Activated effector memory CD4-positive, alpha-beta T cell treated with anti-CD3 and anti-CD28 coated beads, Interleukin-2, amount 50 U/mL, for 16 hours (primary cell): ENCODE results near the gene TCERG1L.
A peak's percentile ranks its signal among the peaks of the same experiment; 100 is the strongest.

Experiments used
- DNase-seq: peaks from one replicate; pipeline ENCODE4 v3.0.0-alpha.2; 2020

TCERG1L gene

DNA sequence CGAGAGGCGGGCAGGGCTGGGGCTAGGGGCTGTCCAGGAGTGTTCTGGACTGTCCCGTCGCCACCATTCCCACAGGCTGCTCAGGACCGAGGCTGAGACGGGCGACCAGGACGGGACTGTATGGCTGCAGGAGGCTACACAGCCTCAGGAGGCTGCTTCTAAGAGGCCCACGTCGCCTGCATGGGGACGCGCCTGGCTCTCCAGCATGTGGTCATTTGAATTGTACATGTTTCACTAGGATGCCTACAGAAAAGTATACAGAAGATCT lies 216.3 kb downstream of the TCERG1L start:
- DNase-seq: no peak

DNA sequence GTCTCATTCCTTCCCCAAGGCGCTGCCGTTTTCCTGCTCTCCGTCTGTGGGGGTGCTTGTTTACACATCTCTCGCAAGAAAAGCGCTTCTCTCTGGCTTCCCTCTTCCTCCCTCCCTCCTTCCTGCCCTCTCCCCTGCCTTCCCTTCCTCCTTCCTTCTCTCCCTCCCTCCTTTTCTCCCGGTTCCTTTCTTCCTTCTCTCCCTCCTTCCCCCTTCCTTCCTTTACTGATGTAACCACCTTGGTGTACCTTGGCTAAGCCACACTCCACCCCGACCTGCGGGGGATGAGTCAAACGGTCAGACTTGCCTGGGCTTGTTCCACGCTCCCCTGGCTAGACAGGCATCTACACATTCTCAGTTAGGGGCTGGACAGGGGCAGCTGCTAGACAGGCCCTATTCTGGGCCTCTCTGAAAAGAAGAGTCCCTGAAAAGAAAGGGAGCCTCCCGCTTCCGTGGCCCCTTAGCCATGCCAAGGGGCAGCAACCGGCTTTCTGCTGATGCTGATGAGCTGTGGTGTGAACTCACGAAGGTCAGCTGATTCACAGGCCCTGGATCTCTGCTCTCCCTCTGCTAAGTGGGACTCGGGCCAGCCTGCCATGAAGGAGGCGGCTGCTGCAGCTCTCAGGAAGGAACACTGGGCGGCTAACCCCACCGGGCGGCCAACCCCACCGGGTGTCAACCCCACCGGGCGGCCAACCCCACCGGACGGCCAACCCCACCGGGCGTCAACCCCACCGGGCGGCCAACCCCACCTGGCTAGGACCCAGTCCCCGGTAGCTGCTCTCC lies 216.8 kb downstream of the TCERG1L start:
- DNase-seq: no peak

DNA sequence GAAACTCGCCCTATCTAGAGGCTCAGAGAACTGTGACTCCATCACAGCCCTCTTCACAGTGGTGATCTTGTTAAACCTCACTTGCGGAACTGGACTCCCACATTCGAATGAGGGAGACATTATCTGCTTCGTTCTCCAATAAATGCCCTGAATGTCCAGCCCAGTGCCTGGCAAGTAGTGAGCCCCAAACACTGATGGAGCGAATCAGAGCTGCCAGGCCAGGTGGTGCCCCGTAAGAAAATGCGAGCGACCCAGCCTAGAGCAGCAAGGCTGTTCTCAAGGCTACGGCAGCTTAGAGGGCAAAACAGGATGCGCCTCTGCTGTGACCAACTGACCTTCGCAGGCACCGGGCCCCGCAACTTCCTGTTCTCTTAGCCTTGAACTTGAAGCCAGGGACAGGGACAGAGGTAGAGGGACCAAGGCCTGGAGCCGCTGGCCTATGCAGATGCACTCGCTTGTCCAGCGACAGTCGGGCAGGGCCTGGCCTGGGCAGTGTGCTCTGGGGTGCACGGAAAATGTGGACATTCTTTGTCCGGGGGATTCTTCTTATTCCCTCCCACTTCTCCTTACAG lies 217.6 kb downstream of the TCERG1L start:
- DNase-seq: no peak

DNA sequence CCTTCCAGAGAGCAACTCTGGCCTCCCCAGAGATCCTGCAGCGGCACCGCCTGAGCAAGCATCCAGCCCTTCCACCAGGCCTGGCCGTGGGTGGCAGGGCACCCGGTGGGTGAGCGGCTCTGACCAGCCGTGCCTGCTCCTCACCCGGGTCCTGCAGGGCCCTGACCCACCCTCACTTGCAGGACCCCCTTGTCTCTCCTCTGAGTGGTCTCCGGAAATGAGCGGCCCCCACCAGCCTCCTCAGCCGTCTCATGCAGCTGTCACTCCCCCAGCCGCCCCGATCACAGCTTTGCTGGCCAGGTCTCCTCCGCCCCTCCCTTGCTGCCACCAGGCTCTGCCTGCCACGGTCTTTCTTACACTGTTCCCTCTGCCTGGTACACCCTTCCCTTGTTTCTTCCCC lies 218.2 kb downstream of the TCERG1L start:
- DNase-seq: no peak

DNA sequence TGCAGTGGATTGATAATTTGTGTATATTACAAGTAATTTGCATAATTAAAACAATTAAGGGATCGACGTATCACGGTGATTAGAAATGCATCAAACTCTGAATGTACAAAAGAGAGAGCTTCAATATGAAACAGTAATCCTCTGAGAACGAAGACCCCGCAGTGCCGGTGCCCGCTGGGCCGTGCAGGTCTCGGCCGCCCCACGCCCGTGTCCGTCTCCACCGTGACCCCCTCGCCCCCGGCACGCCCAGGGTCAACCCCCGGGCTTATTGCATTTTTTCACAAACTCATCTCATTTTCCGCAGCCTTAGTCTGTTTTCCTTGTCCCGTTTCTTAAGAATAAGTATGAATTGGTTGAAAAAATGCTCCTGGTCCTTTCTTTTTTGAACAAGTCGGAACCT lies 218.6 kb downstream of the TCERG1L start:
- no peak for DNase-seq

DNA sequence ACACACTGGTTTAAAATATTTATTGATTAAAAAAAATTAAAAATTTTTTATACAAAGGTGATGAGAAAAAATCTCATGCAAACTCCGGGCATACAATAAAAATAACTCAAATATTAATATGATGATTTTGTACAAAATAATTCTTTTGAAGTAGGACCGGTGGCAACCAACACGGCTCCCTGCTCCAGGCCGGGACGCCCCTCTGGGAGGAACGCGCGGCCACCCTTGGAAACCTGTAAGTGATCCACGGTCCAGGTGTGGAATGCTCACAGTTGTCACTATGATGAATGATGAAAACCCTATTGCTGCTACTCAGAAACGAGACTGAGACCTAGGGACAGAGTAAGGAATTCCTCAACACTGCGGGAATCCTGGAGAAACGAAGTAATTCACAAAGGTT lies 219.1 kb downstream of the TCERG1L start:
- DNase-seq: no peak

DNA sequence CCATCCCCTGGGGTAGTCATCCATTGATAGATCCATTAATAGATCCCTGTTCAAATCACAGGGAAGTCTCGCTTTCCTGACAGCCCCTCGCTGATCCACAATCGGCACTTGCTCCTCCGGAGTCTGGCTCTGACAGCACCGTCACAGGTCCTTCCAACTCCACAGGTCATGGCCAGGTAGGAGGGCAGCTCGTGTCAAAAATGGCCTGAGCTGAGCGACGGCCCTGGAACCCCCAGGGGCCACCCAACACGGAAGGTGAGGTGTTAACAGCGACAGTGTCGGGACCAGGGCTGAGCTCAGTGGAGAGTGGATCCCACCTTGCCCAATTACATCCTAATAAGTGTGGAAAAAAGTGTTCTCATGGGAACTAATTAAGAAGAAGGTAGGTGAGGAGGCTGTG lies 219.8 kb downstream of the TCERG1L start:
- no peak for DNase-seq

DNA sequence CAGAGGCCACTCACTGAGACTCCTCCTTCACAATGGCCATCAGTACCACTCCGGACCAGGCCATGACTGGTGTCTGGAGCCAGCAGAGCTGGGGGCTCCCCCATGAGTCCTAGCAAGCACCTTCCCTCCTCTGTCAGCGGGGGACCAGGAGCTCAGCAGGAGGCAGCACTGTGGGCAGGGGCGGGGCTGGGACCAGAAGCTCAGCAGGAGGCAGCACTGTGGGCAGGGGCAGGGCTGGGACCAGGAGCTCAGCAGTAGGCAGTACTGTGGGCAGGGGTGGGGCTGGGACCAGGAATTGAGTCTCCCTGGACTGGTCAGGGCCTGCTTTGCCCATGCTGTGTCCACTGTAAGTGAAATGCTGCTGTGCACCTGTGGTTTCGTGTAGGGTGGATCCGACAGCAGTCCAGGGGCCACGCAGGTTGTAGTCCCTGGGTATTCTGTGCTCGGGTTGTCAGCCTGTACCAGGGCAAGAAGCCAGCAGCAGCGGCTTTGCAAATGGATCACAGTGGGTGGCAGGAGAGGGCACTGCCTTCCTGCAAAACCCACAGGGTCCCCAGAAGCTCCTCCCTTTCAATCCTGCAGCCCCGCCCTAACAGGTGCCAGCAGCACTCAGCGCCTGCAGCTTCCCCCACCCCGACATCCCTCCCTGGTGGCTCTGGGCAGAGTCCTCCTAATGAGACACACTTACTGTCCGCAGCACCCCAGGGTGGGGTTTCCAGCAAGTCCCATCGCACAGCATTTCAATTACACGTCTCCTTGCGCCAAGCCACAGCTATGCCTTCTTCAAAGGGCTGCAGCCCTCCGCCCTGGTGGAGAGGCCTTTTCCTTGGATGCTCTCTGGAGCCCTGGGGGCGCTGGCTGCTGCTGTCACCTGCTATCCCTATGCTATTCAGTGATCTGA lies 220.5 kb downstream of the TCERG1L start:
- DNase-seq: no peak

DNA sequence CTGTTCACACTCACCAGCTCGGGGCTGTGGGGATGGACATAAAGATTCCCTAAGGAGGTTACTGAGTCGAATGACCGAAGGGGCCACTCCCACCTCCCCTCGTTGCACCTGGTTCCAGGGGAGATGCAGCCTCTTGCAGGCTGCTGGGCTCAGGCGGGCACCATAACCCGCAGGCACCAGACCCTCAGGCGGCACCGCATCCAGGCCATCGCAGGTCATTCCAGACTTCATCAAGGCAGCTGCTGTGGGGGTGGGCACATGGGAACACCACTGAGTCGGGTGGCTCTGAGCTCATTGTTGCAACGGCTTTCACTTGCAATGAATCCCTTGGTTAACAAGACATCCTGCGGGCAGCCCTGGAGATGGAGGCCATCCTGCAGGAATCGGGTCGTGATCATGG lies 221.7 kb downstream of the TCERG1L start:
- no peak for DNase-seq

DNA sequence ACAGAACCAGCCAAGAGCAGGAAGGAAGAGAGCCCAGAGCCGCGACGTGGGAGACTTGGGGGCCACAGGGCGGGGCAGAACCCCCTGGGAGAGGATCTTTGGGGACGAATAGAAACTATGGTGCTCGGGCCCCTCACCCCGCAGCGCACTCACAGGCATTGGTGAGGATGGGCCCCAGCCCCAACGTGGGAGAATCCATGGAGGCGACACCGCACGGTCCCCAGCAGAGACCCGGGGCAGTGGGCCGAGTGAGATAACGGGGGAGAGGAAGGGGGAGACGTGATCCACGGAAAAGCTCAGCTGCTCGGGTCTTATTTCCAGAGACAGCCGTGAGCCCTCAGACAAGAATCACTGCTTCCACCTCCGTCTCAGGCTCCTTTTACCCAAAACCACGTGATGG lies 222.4 kb downstream of the TCERG1L start:
- DNase-seq: no peak

DNA sequence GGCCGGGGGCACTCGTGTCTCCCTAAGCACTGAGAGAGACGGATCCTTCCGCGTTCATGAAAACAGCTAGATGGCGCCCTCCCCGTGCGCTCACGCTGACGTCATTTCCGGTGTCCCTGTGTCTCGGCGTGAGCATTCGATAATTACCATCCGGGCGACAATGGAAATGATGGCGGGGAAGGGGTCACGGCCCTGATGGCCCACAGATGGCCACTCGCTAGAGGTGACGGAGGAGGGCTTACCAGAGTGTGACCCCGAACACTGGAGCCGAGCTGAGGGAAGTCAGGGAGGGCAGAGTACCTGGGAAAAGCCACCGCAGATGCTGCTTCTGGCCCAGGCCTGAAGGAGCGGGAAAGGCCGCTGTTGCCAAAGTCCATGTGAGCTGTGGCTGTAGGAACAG lies 222.9 kb downstream of the TCERG1L start:
- DNase-seq: no peak

DNA sequence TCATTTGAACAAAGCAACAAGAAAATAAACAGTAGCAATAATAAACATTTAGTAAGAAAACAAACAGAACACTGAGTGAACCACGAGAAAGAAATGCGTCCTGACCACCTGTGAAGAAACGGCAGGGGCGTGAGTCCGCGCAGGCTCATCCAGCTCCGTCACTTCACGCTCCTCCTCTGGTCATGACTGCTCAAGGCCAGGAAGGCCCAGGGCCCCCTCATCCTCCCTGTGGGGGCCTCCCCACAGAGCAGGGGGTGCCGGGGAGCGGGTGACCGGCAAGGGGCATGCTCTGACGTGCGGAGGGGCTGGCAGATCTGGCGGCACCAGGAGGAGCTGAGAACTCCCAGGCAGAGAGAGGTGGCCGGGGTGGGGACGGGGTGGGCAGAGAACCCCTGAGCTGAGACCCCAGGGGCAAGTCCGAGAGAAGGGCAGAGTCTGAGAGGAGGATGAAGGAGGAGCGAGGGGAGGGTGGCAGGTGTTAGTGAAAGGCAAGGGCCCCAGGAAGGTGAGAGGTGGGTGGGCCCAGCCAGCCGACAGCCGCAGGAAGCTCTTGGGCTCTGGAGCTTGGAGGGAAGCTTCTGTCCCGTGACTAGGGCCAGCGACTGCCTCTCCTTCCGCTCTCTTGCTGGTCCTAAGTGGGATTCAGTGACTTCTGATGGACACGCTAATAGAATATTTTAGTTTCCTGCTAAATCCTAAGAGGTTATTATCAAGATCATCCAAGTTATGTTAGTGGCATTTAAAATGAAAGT lies 223.9 kb downstream of the TCERG1L start:
- no peak for DNase-seq

DNA sequence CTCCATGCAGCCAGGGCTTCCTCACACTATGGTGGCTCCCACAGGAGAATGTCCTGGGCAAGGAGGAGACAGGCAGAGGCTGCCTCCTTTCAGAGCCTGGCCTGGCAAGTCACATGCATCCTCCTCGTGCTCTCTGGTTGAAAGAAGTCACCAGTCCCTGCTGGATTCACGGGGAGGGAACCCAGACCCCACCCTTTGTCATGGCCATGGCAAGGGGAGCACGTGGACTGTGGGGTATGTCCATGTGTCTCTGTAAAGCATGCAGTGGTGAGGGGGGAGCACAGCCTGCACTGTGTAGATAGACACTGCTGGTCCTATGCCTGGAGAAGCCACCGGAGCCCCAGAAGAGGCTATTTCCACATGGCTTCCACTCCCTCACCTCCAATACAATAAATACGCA lies 225.0 kb downstream of the TCERG1L start:
- DNase-seq: no peak

DNA sequence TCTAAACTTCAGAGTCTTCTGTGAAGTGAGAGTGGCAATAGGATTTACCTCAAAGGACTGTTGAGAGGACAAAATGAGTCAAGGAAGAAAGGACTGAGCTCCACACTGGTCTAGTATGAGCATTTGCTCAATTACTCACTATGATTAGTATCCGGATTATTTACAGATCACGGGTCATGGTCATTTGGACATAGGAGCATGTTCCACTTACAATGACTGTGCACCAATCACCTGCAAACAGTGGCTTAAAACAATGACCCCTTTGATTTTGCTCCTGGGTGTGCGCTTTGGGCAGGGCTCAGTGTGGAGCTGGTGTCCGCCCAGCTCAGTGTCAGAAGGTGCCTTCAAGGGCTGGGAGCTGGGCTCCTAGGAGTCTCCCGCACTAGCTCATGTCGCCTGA lies 225.4 kb downstream of the TCERG1L start:
- peak; percentile 9 for DNase-seq

DNA sequence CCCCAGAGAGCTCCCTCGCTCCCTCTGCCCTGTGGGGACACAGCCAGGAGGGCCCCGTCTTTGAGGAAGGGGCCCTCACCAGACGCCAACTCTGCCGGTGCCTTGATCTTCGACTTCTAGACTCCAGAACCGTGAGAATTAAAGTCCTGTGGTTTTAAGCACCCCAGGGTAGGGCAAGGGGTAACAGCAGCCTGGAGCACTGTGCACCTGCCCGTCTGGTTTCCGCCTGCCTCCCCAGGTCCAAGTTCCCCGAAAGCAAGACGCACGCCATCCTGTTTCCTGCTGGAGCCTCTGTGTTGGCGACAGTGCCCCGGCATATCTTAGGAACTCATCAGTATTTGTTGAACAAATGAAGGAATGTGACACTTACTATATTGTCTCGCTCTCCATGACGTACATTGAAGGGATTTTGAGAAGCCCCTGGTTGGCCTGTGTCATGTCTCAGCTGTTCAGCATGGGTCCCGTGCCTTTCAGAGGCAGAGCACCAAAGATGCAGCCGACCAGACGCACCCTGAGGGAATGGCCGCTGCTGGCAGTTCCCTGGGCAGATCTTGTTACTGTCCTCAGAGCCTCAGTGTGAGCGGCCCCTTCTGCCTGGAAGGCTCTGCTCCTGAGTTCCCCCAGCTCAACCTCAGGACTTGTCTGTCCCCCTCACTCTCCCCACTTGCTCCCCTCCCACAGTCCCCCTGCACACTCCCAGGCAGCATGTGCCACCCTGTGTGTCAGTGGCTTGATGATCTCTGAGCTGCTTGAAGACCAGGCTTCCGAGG lies 226.2 kb downstream of the TCERG1L start:
- DNase-seq: no peak

DNA sequence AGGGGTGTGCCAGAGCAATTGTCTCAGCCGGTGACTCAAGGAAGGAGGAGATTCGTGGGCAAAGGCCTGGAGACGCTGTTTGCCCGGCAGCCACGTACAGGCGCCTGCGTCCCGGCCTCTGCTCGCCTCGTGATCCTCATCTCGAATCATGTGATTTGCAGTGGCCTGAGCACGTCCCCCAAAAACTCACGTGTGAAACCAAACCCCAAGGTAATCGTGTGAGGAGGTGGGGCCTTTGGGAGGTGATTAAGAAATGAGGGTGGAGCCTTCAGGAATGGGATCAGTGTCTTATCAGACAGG lies 226.8 kb downstream of the TCERG1L start:
- no peak for DNase-seq

DNA sequence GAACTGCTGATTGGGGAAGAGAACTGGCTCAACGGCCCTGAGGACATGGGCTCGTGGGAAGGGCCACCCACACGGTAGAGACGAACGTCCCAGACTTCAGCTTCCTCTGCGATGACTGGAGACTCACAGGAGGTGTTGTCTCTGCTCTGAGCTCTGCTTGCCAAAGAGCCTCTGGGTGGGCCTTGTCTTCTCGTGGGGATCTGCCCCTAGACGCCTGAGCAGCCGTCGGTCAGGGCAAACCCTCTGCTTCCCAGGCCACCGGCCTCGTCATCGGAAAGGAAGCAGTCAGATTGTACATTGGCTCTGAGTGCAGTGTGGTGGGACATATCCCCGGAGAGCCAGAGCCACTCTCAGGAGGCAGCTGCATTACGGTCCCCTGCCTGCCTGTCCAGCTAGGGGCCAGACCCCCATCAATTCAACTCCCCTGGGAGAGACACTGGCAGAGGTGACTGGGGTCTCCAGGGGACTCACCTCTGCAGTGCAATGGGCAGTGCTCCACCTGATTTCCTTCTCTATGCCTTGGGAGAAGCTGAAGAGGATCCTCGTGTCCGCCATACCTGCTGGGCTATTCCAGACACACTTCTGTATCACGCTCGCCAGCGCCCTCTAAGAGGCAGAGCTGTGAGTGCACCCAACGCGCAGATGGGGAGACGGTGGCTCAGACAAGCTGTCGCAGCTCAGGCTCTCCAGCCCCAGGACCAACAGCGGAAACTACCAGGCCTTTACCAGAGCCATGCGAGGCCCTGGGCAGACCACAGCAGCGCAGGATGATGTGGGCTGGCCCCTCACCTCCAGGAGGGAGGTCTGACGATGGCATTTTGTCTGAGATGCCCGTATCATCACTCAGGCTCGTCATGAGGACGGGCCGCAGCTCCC lies 227.4 kb downstream of the TCERG1L start:
- DNase-seq: no peak

DNA sequence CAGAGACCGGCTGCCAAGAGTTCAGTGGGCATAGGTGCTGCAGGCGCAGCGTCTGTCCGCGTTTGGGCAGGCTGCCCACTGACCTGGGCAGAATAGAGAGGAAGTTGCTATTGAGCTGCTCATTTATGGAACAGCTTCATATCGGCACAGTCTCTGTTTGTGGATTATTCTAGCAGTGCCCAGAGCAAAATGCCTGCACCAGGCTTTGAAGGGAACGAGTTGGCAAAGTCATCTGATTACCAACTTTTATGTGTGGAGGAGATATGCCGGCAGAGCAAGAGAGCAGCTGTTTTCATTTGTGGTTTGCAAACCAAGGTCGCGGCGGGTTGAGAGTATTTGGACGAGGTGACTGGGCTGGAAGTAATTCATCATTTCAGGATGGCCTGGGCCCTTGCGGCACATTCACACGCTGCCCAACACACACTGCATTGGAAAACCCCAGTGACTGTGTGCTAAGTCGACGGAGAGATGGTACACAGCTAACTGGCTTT lies 228.5 kb downstream of the TCERG1L start:
- DNase-seq: no peak

DNA sequence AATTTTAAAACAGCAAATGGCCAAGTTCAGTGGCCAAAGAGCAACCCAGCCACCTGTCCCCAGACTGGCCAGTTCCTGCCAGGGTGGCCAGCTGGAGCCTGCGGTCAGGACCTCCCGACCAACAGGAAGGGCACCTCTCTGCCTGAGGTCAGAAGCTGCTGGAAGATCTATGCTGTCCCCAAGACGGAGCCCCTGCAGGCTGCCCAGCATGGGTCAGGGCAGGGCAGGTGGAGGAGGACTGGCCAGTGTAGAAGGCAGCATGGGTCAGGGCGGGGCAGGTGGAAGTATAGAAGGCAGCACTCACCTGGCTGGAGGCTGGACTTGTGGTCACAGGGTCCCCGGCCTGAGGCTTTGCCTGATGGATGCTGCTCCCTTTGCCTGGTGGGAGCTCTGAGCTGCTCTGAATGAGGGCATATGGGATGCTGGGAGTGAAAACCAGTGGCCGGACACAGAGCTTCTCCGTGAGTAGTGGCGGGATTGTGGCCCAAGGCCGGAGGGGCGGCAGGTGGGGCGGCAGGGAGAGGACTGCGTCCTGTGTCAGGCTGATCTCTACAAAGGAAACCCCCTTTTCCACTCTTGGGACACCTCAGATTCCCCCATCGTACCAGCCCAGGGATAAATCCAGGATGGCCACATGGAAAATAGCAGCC lies 229.2 kb downstream of the TCERG1L start:
- DNase-seq: no peak

DNA sequence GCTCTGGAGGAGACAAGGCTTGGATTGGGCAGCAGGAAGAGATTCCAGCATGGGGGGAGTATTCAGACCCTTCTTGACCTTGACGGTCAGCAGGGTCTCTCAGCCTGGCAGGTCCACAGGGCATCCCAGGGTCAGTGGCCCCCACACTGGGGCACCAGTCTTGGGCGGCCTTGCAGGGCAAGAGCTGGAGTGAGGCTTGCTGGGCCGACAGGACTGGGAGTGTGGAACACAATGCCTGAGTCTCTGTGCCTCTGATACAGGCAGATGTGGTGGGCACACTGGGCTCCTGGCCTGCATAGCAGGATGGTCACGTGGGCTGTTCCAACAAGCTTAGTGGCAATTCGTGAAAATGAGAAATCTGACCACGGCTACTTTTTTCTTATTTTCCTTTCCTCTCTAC lies 229.7 kb downstream of the TCERG1L start:
- no peak for DNase-seq

DNA sequence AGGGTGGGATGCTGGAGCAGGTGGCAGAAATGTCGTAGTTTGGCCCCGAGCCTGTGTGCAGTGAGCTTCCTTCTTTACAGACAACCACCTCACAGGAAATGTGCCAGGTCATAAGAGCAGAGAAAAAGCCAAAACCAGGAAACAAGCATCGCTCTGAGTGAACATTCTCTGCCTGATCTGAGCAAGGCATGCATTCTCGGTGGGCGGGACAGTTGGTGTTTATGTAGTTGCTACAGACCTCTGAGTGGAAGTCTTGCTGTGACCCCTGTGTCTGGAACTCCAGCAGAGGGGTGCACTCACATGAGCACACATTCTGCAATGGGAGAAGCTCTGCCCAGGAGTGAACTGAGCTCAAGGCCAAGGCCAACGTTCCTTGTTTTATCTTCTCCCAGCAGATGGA lies 230.1 kb downstream of the TCERG1L start:
- no peak for DNase-seq
